ENCODE results near the gene ALDH1B1.

Gene ALDH1B1

DNA sequence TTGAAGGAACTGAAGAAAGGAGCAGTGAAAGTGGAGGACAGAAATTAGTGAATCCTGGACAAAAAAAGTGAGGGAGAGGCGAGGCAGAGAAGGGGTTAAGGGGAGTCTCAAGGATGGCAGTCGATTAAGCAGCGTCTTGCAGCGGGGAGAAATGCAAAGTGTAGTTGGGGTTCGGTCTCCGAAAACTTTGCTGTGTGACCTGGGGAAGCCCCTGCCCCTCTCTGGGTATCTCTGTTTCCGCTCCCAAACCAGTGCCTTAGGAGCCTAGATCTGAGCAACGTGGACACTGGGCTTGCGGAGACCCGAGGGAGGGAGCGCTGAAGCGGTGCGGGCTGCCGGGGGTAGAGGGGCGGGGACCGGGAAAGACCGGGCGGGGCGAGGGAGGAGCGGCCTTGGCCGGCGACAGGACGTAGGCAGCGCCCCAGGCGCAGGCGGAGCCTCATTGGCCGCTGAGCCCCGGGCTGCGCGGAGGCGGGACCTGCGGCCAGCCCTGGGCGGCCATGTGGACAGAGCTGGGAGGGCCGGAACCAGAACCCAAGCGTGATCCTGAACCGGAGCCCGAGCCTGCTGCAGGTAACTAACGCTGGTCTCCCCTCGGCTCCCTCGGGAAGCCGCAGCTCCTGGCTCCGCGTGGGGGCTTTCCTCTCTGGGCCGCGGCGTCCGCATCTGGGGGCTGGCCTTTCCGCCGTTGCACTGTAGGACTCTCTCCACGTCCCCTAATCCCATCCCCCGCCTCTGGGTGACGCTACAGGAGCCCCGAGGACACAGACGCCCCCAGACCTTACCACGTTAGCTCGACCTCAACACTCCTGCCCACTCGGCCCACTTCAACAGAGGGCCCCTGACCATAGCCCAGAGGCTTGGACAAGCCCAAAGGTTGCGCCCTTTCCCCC is at the start of gene ALDH1B1:
Gene ALDH1B1 (plus strand): TSS at position 468 of the 893 bp plus-strand sequence. CDS start 3,047 bp downstream, outside the sequence.
- FAIRE-seq: no peak

DNA sequence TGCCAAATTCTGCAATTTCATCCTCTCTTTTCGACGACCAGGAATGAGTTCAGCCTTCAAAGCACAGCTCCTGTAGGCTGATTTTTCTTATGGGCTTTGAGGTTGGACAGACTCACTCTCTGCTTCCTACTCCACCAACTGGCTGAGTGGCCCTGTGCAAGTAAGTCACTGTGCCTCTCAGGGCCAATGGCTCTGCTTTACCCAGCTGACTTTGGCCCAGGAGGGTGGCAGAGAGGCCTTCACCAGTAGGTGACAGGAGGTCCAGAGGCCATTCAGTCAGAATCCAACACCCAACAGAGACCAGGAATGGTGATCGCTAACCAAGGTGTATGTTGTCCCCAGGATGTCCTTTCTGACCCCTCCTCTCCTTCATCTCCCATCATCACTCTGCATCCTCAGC is 49.5 kb upstream of the ALDH1B1 start:
- DNase-seq (ENCODE audit: low spot score) (no peak), FAIRE-seq (no peak)

More for the DNA sequence above, at the start of gene ALDH1B1:
- peak; percentile 63 for DNase-seq (ENCODE audit: low spot score)

DNA sequence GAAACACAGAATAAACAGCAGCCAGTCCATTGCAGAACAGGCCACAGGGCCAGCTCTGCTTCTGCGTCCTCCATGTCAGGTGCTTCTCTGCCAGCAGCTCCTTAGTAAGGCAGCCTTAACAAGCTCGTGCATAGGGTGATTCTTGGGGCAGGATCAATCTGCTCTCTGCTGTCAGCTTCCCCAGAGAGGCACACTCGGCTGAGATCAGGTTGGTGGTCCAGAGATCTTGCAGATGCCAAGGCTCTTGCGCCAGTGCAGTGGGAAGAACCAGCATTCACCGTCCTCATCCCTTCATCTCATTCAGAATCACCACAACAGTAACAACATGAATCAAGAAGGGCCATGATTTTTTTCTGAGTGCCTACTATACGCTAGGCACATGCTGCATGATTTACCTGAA is 49.0 kb upstream of the ALDH1B1 start:
- no peak for DNase-seq (ENCODE audit: low spot score)
- no peak for FAIRE-seq

DNA sequence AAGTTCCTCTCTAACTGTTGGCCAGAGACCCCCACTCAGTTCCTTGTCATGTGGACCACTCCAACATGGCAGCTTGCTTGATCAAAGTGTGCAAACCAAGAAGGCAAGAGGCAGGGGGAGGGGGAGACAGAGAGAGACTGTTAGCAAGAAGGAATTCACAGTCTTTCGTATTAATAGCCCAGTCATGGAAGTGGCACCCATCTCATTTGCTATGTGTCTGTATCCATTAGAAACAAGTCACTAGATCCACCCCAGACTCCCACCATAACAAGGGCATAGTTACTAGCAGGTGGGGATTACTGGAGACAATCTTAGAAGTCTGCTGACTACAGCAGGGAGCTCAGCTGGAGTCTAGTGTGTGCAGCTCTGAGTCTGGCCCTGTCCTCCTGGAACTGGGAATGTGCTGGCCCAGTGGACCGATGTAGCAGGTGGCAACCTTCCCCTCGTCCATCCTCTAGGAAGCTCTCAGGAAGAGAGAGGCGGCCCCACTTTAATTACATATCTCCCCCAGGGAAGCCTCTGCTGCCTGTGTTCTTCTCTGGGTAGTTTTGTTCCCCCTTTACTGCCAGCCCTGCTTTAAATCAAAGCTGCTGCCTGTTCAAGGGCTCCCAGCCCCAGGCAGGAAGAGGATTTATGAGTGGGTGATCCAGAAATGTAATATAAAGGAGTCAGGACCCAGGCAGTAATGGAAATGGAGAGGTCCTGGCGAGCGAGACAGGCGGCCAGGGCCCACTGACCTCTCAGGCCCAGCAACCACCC is 47.8 kb upstream of the ALDH1B1 start:
- no peak for FAIRE-seq
- DNase-seq (ENCODE audit: low spot score): no peak

DNA sequence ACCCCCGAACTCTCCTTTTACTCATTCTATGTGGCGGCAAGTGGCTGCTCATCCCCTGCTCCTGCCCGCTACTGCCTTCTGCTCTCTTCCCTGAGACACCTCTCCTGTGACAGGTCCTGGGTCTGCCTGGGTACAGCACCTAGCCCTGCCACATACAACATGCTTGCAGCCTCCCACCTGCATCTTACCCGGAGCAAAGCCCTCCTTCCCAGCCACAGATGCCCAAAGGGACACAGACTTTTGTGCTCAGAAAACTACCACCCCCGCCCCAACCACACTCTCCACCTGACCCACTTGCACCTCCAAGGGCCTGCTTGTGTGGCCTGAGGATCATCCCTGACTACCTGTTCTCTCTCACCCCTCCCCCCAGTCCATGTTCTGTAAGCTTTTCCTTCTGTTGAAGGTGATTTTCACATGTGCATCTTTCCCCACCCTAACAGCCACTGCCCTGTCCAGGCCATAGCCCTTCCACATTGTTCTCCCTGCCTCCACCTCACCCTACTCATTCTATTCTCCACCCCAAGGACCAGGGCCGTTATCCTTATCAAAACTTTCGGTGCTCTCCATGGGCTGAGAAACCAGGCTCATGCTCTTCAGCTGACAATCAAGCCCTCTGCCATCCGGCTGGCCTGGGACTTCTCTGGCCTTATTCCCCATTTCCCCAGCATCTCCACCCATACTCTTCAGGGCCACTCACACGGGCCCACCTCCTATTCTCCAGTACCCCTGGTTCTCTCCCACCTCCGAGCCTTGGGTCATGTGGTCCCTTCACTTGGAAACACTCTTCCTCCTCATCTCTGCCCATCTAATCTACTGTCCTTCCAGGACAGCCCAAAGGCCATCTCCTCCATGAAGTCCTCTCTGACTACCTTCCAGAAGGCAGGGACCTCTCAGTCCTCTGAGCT is 46.4 kb upstream of the ALDH1B1 start:
- FAIRE-seq (no peak), DNase-seq (ENCODE audit: low spot score) (no peak)

DNA sequence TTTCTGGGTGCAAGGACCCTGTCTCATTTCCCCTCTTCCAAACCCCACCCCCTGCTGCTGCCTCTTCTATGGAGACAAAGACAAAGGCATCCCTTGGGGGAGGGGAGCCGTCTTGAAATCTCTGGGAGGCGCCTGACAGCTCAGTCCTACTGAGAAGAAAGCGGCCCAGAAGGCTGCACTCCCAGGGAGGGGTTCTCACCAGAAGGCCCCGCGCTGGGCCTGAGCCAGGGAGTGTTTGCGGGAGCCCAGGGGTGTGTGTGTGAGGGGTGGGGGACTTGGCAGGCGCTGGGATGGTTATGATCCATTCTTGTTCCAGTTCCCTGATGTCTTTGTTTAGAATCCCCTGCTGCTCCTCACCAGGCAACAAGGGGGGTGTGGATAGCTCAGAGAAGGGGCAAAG is 45.7 kb upstream of the ALDH1B1 start:
- FAIRE-seq (no peak), DNase-seq (ENCODE audit: low spot score) (no peak)

DNA sequence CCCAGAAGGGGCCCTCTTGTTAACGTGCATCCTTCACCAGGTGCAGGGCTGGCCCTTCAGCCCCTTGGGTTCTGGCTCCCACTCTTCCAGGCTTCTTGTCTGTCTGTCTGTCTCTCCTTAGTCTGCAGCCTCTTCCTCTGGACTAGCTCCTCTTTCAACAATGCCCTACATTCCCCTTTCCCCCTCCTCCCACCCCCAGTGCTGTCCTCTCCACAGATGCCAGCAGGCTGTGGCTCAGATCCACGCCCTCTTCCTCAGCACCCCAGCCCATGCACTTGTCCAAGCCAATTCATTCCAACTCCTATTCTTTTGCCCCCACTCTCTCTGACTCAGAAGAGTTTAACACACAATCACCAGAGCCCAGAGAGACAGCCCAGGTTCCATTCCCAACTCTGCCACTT is 45.2 kb upstream of the ALDH1B1 start:
- FAIRE-seq (no peak), DNase-seq (ENCODE audit: low spot score) (no peak)

DNA sequence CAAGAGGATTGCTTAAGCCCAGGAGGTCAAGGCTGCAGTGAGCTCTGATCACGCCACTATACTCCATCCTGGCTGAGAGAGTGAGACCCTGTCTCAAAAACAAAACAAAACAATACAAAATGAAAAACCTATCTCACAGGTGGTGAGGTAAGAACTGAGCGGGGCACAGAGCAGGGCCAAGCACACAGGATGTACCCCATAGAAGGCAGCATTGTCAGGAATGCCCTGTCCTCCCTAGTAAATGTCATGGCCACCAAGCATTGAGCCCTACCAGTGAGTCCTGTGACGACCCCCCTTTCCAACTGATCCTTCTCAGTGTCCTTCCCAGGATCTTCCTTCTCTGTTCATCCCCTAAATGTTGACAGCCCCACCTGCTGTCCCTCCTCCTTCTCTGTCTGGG is 44.6 kb upstream of the ALDH1B1 start:
- FAIRE-seq: no peak
- no peak for DNase-seq (ENCODE audit: low spot score)

DNA sequence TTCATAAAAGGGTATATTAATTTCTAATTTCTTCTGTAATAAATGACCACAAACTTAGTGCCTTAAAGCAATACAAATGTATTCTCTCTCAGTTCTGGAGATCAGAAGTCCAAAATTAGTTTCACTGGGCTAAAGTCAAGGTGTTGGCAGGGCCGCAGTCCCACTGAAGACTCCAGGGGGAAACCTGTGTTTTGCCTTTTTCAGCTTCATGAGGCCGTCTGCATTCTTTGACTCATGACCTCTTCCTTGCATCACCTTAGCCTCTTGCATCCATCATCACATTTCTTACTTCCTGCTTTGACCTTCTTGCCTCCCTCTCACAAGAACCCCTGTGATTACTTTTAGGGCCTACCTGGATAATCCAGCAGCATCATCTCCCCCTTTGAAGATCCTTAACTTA is 42.0 kb upstream of the ALDH1B1 start:
- DNase-seq (ENCODE audit: low spot score) (no peak), FAIRE-seq (no peak)

DNA sequence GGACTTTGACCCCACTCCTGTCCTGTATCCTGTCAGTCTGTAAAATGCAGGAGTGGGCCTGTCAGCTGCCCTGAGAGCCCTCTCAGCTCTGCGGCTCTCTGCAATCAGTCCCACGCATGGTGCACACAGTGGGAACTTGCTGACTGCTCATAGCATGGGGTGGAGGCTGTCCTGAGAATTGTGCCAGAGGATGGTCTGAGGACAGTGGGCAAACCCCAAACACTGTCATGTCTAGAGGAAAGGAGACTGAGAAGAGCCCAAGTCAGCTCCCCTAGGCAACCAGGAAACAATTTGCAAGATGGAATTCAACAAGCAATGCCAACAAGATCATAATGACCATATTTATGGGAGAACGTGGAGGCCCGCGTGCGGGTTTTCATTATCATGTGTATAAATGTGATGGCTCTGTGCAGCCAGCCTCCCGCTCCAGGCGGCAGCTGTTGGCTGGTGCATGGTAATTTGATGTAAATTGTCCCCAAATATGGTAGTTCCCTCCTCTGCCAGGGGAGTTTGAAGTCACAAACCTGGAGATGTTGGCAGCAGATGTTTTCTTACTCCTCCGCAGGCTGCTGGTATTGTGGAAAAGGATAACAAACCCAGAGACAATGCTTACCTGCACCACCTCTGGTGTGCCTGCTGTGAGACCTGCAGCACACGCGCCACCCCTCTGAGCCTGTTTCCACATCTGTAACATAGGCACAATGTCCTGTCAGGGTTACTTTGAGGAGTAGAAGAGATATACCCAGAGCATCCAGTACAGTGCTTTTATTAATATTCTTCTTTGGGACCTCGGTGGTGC is 39.8 kb upstream of the ALDH1B1 start:
- no peak for DNase-seq (ENCODE audit: low spot score)
- no peak for FAIRE-seq

DNA sequence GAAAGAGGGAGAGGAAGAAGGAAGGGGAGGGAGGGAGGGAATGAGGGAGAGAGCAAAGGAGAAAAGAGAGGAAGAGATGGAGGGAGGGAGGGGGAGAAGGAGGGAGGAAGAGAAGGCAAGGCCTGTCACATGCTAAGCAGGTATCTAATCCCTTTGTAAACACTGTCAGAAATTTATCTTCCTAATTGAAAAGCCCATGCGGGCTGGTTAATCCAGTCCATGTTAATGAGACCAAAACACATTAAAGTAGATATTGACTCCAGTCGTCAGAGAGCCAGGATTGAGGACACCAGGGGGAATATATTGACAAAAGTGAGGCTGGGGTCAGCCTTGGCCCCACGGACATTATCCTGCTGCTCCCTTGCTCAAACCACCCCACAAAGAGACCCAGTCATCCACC is 37.4 kb upstream of the ALDH1B1 start:
- FAIRE-seq (no peak), DNase-seq (ENCODE audit: low spot score) (no peak)

DNA sequence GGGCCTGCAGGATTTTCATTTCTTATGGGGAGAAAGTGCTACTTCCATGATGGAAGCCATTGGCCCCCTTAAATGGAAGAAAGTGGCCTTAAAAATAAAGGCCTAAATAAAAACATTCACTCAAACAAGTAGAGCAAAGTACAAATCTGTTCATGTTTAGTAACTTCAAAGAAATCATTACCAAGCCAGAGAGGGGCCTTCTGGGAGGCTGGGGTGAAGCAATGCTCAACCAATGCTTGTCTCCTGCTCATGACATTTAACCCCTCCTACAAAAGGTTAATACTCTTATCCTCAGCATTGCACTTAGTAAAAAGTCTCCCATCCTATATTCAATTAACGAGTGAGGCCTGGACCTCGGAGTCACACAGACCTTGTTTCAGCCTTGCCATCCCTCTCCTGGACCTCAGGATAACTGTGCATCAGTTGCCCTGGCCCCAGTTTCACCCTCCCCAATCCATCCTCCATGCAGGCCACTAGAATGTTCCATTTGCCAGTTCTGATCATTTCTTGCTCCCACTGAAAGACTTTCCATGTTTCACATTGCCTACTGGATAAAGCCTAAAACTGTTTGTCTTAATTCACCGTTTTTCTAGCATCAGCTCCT is 36.9 kb upstream of the ALDH1B1 start:
- DNase-seq (ENCODE audit: low spot score) (no peak), FAIRE-seq (no peak)

DNA sequence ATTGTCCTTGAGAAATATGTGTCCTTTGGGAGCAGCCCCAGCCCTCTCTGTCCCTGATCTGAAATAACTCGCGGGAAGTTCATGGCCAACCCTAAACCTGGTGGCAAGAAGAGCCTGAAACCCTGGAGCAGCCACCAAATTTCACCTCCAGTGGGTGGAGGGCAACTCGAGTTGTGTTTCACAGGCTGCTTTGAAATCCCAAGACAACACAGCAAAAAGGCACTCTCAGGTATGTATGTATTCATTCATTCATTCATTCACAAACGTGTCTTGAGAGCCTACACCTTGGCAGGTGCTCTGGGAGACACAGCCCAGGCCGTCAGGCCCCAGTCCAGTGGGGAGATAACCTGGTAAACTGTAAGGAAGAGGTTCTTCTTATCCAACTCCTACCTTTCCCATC is 35.7 kb upstream of the ALDH1B1 start:
- DNase-seq (ENCODE audit: low spot score): no peak
- FAIRE-seq: no peak

DNA sequence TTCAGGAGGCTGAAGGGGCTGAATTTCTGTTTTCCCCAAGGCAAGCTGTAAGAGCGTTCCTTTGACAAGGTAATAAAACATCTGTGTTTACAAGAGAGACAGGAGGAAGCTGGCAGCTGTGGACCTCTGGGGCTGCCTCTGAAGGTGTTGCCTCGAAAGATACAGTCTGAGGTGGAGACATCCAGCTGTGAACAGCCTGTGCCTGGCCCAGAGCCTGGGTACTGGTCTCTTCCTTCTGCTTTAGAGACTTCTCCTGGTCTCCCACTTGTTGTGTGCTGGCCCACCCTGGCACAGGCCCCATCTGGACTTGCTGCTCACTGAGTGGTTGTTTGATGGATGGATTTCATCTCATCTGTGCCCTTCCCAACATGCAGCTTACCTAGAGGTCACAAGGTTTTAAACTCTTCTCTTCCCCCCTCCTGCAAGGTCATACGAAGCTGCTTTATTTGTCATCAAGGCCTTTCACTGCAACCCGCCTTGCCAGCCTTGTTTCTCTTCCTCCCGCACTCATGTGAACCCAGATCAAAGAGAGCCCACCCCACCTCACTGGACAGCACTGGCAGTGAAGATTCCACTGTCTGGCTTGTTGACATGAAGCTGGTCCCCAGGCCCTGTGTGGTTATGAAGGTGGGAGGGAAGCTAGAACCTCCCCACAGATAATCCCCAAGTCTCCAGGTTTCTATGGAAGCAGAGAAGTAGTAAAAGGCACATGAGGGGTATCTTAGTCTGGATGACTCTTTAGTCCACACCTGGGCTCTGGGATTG is 35.0 kb upstream of the ALDH1B1 start:
- no peak for DNase-seq (ENCODE audit: low spot score)
- no peak for FAIRE-seq

DNA sequence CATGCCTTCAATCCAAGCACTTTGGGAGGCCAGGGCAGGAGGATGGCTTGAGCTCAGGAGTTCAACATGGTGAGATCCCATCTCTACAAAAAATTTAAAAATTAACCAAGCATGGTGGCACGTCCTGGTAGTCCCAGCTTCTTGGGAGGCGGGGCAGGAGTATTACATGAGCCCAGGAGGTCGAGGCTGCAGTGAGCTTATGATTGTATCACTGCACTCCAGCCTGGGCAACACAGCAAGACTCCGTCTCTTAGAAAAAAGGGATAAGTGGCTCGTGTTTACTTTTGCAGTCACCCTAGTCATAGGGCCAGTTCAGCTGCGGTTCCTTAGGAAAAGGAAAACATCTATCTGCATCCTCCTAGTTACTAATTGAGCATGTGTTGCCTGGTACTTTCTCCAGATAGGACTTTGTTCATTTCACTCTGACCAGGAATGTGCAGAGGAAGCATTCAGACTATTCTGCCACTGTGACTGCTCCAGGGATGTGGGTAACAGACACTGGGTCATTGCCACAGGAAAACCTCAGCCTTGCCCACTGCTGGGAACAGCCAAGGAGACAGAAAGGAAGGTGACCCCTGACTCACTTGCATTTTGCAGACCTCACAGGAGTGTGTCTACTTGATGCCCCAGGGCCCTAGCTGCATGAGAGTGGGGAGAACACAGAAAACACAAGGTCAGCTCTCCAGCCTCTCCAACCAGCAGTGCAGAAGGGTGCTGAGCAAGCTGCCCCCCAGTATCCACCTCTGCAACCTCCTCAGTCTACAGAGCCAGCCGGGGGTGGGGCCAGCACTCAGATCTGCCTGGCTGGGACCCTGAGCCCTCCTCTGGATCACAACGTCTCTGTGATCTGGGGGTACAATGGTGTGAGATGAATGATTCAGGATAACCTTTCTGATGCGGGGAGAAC is 33.9 kb upstream of the ALDH1B1 start:
- peak; percentile 88 for FAIRE-seq

DNA sequence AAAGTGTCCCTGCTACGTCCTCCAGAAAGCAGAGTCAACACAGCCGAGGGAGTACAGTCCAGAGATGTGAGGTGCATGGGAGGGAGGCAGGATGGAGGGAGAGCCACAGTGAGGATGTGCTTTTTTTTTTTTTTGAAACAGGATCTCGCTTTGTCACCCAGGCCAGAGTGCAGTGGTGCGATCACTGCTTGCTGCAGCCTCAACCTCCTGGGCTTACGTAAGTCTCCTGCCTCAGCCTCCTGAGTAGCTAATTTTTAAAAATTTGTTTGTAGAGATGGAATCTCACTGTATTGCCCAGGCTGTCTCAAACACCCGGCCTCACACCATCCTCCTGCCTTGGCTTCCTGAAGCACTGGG is 33.2 kb upstream of the ALDH1B1 start:
- FAIRE-seq (no peak), DNase-seq (ENCODE audit: low spot score) (peak; percentile 43)

More for the DNA sequence above, 33.9 kb upstream of the ALDH1B1 start:
- peak; percentile 92 for DNase-seq (ENCODE audit: low spot score)

DNA sequence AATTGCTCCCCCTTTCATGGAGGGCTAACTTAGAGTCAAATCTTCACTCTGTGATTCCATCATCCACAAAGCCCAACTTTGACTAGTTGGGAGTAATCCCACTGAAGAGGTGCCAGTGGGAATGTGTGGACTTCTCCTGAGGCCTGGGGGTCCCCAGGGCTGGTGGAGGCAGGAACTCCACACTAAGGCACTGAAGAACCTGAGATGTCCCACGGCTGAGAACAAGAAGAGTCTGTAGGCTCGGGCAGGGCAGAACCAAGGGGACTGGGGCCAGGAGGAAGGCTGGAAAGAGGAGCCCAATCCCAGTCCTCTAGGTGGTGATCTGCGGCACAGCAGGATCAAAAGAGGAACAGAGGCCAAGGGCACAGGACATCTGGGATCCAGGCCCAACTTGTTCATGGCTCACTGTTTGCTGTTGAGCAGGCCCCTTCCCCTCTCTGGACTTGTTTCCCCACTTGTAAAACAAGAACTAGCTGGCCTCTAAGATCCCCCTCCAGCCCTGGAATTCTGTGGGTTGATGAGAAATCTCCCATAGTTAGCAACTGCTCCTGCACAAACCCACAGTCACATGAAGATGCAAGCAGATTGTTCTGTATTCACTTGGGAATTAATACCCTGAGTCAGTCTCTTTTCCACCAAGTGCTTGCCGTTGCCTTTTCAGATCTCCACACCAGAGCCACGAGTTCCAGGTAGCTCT is 32.7 kb upstream of the ALDH1B1 start:
- no peak for FAIRE-seq
- DNase-seq (ENCODE audit: low spot score): no peak
